H1 (cell line): ENCODE data around the gene ITPK1. TPM values are rescaled to one million over a fixed set of nuclear protein-coding genes. Genes with fewer than 3 reads are reported as not detected.

Source experiments
- ATF2 ChIP-seq: IDR thresholded peaks from 2 replicates; pipeline ENCODE4 v1.6.1; 2012; ENCODE audit warnings: low read length, inconsistent platforms
- EGR1 ChIP-seq: IDR thresholded peaks from 2 replicates; pipeline ENCODE4 v1.6.1; 2011; ENCODE audit warnings: low read depth, low read length, borderline replicate concordance
- EZH2 ChIP-seq: fragments of 200-600 bp; sonication (generic); IDR thresholded peaks from 2 replicates; pipeline ENCODE4 v1.7.1; 2012; ENCODE audit warnings: low read depth, mild to moderate bottlenecking, moderate library complexity, low read length, inconsistent platforms; ENCODE audit not compliant: severe bottlenecking
- HDAC6 ChIP-seq: IDR thresholded peaks from one replicate; pipeline ENCODE4 v1.7.1; 2012; ENCODE audit warnings: low read depth, mild to moderate bottlenecking, inconsistent platforms, low read length, moderate library complexity
- PHF8 ChIP-seq: fragments of 200-600 bp; sonication (generic); conservative IDR thresholded peaks from 2 replicates; pipeline ENCODE4 v1.7.1; 2012; ENCODE audit warnings: low read depth, mild to moderate bottlenecking, inconsistent platforms, low read length, moderate library complexity
- POLR2A ChIP-seq, 2 experiments: IDR thresholded peaks; 1 replicate in 1 of 2; 2 replicates in 1 of 2; pipeline ENCODE4 v1.6.1; 2011; ENCODE audit warnings: low read depth in 2 of 2, low read length in 2 of 2, mild to moderate bottlenecking in 2 of 2; ENCODE audit errors: control extremely low read depth in 1 of 2
- SIN3A ChIP-seq, 2 experiments: IDR thresholded peaks in 1 of 2; conservative IDR thresholded peaks in 1 of 2; 2 replicates each; pipeline ENCODE4 v1.6.1; 2011 to 2012; ENCODE audit warnings: low read length in 2 of 2, improper control_type of control experiment in 1 of 2, low read depth in 1 of 2, mild to moderate bottlenecking in 1 of 2
- SP2 ChIP-seq: IDR thresholded peaks from 2 replicates; pipeline ENCODE4 v1.6.1; 2012; ENCODE audit warnings: mild to moderate bottlenecking, low read length, inconsistent platforms
- TAF7 ChIP-seq: optimal IDR thresholded peaks from 2 replicates; pipeline ENCODE3; 2011; ENCODE audit warnings: low read depth, mild to moderate bottlenecking, inconsistent platforms, low read length, moderate library complexity, borderline replicate concordance
- TEAD4 ChIP-seq: IDR thresholded peaks from 2 replicates; pipeline ENCODE4 v1.6.1; 2012; ENCODE audit warnings: low read depth, low read length, inconsistent platforms, mixed read lengths
- polyA plus RNA-seq, 7 experiments: library from polyadenylated mRNA; depleted of rRNA in 3 of 7; stranded (reverse) in 5 of 7; unstranded in 2 of 7; fragments of >200 nt in 5 of 7; fragments of 200-250 nt in 2 of 7; gene quantifications; 1 replicate in 5 of 7; 2 replicates in 1 of 7; 4 replicates in 1 of 7; pipeline versions ENCODE4 v1.2.1 to v1.2.3, GENCODE V29; 2011 to 2013; ENCODE audit warnings: missing spikeins in 2 of 7, mixed read lengths in 2 of 7
- total RNA-seq: library from RNA; stranded (reverse); fragmentation: NEBNext Ultra II Directional; extraction: Animal tissue kit (Norgen Biotek cat#: 25700); gene quantifications from 2 replicates; pipeline ENCODE4 v1.2.1, GENCODE V29; 2021

The ITPK1 gene
- total and polyA plus RNA-seq, 2 of the 8 experiments (the other 6 are each of a cell fraction or from before 2014, with no cell fraction given) = 108 to 143 TPM

GRCh38 chr14:93027810-93028723 is 87.7 kb downstream of the ITPK1 start (continued):
- TF ChIP-seq SP2 (no peak), EZH2 (no peak), POLR2A (IDR thresholded peaks at IDR 0.05; ENCODE audit: control extremely low read depth in 1 of 2, low read depth in 2 of 2, low read length in 2 of 2) (no peak), TAF7 (no peak), TEAD4 (no peak), ATF2 (no peak), SIN3A (conservative IDR thresholded peaks at IDR 0.05 in 1 of 2, IDR thresholded peaks at IDR 0.05 in 1 of 2; ENCODE audit: low read depth in 1 of 2, low read length in 2 of 2) (no peak), HDAC6 (no peak), EGR1 (no peak), PHF8 (no peak)
